ENCODE measurements around the gene RAB31.

GRCh38 chr18:9878783-9879242 lies 170.7 kb downstream of the RAB31 start:
- TF ChIP-seq CTCF (IDR thresholded peaks at IDR 0.05) (no peak), POLR2A (IDR thresholded peaks at IDR 0.05) (no peak)

Data from testis (tissue), 2 donors.